ENCODE measurements around the gene FAM177B.

DNA sequence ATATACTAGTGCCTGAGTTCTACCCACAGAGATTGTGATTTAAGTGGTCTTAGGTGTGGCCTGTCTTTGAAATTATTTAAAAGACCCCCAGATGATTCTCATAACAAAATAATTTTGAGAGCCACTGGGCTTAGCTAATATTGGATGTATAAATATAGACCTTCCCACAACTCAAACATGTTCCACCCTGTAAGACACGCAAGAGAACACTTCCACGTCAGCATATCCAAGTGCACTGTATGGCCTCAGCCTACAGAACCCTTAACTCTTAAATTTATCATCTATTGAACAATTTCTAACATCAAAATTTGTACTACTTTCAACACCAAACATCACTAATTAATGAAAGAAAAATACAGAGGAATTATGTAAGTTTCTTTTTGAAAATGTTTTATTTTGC is 2.5 kb downstream of the FAM177B start:
- TF ChIP-seq TCF12 (IDR thresholded peaks at IDR 0.05; ENCODE audit: low read depth) (no peak), EP300 (IDR thresholded peaks at IDR 0.05; ENCODE audit: borderline replicate concordance) (no peak), RAD21 (IDR thresholded peaks at IDR 0.05; ENCODE audit: low read depth) (no peak), TEAD4 (IDR thresholded peaks at IDR 0.05) (no peak), YY1 (IDR thresholded peaks at IDR 0.05; ENCODE audit: low read depth) (no peak), EGR1 (IDR thresholded peaks at IDR 0.05) (no peak), TAF1 (IDR thresholded peaks at IDR 0.05; ENCODE audit: low read depth) (no peak), NFIC (IDR thresholded peaks at IDR 0.05) (no peak), FOXM1 (IDR thresholded peaks at IDR 0.05; ENCODE audit: borderline replicate concordance, low read depth) (no peak)
- TF ChIP-seq, protein P1, sequence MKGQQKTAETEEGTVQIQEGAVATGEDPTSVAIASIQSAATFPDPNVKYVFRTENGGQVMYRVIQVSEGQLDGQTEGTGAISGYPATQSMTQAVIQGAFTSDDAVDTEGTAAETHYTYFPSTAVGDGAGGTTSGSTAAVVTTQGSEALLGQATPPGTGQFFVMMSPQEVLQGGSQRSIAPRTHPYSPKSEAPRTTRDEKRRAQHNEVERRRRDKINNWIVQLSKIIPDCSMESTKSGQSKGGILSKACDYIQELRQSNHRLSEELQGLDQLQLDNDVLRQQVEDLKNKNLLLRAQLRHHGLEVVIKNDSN (IDR thresholded peaks at IDR 0.05) = no peak
- TF ChIP-seq, protein P2, sequence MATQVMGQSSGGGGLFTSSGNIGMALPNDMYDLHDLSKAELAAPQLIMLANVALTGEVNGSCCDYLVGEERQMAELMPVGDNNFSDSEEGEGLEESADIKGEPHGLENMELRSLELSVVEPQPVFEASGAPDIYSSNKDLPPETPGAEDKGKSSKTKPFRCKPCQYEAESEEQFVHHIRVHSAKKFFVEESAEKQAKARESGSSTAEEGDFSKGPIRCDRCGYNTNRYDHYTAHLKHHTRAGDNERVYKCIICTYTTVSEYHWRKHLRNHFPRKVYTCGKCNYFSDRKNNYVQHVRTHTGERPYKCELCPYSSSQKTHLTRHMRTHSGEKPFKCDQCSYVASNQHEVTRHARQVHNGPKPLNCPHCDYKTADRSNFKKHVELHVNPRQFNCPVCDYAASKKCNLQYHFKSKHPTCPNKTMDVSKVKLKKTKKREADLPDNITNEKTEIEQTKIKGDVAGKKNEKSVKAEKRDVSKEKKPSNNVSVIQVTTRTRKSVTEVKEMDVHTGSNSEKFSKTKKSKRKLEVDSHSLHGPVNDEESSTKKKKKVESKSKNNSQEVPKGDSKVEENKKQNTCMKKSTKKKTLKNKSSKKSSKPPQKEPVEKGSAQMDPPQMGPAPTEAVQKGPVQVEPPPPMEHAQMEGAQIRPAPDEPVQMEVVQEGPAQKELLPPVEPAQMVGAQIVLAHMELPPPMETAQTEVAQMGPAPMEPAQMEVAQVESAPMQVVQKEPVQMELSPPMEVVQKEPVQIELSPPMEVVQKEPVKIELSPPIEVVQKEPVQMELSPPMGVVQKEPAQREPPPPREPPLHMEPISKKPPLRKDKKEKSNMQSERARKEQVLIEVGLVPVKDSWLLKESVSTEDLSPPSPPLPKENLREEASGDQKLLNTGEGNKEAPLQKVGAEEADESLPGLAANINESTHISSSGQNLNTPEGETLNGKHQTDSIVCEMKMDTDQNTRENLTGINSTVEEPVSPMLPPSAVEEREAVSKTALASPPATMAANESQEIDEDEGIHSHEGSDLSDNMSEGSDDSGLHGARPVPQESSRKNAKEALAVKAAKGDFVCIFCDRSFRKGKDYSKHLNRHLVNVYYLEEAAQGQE (IDR thresholded peaks at IDR 0.05; ENCODE audit: low read depth) = no peak
